GM18519 (cell line): ENCODE measurements around the gene FBXO2.
"Not testable (repeated sequence)": the region's sequence is repeated elsewhere in the genome, so short reads cannot be mapped to it uniquely, and the experiment has no call there.

Experiments used
- ATAC-seq: cut with Tn5 transposase; IDR thresholded peaks from one replicate; pipeline ENCODE4 v1.9.1; 2021; ENCODE audit warnings: mild to moderate bottlenecking, moderate library complexity; ENCODE audit not compliant: unreplicated experiment, low FRiP score

The FBXO2 gene

DNA sequence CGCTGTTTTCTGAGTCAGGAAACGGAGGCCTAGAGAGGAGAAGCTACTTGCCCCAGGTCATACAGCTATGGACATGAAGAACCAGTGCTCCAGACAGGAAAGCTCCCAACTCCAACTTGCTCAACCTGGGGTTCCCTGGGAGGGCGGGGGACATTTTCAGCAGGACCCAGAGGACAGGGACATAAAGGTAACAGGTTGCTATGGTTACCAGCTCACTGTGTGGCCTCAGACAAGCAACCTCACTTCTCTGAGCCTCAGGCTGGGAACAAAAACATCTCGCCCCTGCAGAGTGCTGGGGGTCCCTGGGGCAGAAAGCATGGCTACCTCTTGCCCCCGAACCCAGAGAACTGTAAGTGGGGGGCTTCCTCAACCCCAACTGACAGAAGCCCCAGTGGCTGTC lies 16.1 kb downstream of the FBXO2 start:
- no peak for ATAC-seq

DNA sequence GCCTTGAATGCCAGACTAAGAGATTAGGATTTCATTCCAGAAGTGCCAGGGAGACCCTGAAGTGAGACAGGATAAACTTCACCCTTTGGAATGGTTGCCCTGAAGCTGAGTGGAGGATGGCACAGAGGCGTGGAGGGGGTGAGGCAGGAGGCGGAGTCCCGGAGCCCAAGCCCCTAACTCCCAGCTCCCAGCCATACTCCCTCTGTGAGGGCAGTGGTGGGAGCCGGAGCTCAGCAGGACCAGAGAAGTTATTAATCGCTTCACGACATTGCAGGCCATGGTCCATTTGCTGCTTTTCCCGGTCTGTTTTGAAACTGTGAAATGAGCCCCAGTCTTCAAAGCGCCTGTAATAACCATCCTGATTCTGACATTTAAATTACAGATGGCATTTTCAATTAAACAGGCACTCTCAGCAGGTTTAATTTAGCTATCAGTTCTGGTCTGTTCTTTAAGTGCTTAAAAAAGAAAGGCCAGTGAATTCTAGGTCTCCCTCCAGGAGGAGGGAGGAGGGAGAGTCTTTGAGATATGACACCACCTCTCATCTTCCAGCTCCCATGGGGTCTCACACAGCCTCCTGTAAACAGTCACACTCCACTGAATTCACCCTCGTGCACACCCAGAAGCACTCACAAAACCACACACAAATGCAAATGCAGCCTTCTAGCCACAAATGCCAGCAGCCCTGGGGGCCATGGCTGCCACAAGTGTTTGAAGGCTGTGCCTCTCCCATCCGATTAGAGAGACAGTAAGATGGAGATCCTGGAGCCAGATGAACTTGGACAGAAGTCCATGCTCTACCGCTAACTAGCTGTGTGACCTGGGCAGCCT lies 19.6 kb downstream of the FBXO2 start:
- ATAC-seq = no peak

DNA sequence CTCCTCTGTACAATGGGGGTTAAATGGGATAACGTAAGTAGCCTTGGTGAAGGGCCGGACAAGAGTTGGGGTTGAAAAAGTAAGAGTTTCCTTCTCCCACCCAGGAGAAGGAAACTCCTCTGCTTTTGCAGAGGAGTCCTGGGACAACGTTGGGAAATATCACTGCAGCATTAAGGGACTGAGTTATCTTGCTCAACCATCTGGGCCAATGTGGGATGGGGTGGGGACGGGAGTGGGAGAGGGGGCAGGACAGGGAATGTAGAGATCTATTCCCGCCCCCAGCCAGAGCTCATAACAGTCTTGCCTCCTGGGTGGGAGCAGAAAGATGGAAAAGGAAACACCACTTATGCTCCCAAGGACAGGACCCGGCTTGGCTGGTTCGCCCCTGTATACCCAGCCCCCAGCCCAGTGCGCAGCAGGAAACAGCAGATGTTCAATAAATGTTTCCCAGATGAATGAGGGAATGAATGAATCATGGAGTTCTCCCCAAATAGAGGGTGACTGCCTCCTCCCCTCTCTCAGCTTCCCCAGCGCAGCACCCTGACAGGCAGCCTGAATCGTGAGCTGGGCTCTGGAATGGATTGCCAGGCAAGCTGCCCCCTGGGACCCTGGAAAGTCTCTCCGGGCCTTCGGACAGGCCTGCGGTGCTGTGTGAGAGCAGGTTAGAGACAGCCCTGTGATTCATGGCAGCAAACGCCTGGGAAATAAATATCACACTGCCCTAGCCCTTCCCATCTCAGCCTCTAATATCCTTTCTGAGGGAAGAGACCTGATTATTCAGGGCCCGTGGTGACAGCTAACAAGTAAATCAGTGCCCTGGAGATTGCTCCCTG lies 24.8 kb downstream of the FBXO2 start:
- ATAC-seq = no peak

DNA sequence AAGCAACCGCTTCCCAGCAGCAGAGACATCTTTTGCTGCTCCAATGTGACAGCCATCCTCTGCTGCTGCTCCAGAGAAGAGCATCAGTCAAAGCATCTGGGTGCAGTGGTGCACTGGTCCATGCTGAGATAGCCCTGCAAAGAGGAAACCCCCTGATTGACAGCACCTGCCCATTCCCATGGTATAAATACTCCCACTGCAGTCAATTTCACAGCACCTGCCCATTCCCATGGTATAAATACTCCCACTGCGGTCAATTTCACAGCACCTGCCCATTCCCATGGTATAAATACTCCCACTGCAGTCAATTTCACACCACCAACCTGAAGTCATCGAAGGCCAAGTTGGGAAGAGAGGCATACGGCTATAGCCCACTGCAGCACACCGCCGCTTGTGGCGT lies 25.5 kb downstream of the FBXO2 start:
- ATAC-seq = no peak

DNA sequence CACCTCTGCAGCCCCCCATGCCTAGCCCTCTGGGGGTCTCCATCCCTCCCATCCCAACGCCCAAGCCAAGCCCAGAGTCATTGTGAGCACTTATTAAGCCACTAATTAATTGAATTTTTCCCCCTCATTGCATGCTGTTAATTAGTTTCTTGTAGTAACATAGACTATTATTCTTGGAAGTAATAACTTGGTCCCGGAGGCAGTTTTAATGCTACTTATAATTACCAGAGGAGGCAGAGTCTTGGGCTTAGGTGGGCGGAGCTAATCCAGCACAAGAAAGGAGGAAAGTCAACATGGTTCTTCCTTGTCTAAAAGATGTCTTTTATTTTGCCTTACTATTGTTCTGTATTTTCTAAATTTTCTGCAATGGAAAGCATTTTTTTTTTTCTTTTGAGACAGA lies 27.7 kb downstream of the FBXO2 start:
- ATAC-seq = no peak

DNA sequence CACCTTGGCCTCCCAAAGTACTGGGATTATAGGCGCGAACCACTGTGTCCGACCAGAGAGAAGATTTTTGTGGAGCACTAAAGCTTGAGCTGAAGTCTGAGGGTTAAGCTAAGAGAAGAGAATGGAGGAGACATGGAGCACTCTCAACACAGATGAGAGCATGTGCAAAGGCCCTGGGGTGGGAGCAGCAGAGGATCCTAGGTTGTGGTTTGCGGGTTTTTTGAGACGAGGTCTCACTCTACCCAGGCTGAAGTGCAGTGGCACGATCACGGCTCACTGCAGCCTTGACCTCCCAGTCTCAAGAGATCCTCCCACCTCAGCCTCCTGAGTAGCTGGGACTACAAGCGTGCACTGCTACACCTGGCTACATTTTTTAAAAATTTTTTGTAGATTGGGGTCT lies 30.5 kb downstream of the FBXO2 start:
- ATAC-seq = no peak

DNA sequence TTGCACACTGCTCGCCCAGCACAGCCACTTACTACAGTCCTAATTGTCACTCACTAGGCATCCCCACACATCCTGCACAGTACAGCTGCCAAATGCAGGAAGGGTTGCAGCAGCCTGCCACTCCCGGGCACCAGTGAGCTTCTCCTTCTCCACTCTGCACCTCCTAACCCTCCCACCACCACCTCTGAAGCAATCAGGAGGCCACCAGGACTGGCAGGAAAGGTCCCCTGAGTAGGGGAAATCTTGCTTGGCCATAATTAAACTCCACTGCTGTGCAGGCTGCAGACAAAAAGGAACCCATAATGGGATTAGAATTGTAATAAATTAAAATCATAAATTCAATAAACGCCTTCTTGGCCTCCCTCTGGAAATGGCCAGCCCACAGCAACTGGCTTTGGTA lies 31.8 kb downstream of the FBXO2 start:
- ATAC-seq = no peak

DNA sequence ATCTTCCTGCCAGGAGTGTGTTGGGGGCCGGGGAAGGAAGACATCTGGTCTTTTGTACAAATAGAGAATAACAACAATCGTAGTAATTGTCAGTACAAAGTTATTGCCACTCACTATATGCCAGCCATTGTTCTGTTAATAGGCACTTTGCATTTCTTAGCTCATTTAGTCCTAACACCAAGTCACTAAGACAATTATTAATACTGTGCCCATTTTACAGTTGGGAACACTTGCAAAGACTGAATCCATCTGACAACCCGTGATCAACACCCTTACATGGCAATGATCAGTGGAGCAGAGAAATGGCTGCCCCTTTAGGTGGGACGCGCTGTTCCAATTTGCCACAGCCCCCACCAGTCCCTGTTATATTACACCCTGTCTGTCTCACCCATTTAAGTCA lies 33.3 kb downstream of the FBXO2 start:
- no peak for ATAC-seq

DNA sequence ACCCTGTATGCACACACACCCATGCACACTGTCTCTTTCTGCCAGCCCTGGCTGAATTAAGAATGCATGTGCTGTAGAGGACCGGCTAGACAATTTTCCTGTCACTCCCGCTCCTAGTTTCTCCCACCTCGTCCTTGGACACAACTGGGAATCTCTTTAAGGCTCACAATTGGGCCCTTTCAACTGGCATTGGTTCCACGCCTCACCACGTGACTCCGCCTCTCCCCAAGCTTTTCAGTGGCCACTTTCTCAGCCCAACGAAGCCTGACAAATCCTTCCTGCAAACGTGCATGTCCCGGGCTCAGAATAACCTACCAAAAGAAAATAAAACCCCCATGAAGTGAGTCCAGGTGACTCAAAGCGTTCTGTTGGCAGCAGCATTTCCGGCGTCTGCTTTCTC lies 33.8 kb downstream of the FBXO2 start:
- ATAC-seq = no peak

DNA sequence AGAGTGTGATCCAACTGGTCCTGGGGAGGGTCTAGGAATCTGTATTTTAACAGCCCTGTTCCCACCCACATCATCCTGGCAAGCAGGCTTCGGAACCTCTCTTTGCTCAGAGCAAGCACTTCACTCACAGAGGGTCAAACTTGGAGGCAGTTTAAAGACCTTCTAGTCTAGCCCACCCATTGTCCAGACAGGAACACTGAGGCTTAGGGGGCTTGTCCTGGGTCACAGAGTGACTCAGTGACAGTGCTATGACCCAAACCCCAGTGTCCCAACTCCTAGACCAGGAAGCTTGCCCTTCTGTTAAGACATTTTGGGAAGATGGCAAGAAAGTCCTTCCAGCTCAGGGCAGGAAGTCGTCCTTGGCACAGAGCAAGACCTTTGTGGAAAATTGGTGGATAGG lies 36.5 kb downstream of the FBXO2 start:
- no peak for ATAC-seq

DNA sequence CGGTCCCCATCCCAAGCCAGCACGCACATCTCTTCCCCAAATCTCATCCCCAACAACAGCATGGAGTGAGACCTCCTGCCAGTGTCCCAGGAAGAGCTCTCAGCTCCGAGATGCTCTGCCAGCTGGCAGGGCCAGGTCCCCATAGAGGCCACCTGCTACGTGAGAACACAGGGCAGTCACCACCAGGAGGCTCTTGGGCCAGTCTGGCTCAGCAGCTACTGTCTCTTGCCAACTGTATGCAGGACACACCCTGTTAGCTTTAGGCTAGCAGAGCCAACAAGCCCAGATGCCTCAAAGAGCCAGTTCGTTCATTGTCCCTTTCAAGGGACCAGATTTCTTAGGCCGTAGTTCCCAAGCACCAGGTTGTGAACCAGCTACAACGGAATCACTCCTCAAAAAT lies 36.9 kb downstream of the FBXO2 start:
- ATAC-seq = no peak

DNA sequence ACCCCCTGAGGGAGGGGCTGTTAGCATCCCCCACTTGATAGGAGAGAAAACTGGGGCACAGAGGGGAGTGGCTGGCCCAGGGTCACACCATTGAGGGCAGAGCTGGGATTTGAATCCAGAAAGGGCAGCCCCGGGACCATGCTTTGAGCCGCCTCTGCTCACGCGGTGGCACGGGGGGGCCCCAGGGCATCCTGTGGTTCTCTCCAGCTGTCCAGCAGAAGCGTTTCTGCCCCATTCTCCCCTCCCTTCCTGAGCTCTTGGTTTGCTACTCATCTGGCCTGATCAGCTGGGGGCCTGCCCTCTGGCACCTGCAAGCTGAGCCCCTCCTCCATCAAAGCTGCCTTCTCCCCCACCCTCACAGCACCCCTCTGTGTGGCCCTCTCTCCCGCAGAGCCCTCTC lies 37.5 kb downstream of the FBXO2 start:
- no peak for ATAC-seq

DNA sequence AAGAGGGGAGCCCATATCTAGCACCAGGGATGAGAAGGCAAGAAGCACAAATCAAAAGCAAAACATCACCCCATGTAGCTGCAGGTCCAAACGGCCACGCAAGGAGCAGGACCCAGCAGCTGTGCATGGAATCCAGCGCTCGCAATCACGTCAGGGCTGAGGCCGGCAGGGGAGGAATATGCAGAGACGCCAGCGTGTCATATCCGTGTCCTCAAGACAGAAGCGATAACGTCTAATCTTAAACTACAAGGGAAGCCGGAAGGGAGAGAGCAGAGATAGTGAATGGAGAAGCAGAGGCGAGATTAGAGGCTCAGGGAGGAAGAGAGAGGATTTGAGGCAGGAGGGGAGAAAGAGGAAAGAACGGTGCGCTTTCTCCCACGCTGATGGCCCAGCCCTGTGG lies 39.1 kb downstream of the FBXO2 start:
- no peak for ATAC-seq

DNA sequence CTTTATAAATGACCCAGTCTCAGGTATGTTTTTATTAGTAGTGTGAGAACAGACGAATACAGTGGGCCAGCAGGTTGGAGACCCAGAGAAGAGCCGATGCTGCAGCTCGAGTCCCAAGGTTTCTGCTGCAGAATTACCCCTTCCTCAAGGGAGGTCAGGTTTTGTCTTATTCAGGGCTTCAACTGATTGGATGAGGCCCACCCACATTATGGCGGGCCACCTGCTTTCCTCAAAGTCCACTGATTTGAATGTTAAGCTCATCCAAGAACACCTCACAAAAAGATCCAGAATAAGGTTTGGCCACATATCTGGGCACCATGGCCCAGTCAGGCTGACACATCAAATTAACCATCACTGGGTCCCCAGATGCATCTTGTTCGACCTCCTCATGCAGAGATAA lies 40.9 kb downstream of the FBXO2 start:
- no peak for ATAC-seq

DNA sequence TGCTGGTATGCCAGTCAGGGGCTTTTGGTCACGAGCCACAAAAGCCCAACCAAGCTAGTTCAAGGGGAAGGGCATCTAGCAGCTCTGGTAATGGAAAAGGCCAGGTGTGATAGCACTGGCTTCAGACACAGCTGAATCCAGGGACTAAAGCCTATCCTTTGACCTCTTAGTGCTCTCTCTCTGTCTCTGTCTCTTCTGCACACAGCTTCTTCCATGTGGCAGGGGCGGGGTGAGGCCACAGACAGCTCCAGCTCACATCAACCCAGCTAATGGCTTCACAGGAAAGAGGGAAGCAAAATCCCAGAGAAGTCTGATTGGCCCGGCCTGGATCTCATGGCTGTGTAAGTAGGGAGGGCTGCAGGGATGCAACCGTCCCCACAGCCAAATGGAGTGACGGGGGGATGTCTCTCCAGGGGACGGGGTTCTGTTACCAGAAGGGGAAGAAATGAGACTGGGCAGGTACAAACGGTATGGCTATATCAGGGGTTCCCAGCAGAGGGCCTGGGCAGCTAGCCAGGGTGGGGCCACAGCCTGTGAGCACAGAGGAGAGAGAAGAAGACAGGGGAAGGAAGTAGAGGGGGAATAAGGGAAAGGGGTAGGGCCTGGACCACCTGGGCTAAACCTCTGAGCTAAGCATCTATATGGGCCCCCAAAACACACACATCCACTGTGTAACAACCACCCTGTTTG lies 42.4 kb downstream of the FBXO2 start:
- no peak for ATAC-seq

DNA sequence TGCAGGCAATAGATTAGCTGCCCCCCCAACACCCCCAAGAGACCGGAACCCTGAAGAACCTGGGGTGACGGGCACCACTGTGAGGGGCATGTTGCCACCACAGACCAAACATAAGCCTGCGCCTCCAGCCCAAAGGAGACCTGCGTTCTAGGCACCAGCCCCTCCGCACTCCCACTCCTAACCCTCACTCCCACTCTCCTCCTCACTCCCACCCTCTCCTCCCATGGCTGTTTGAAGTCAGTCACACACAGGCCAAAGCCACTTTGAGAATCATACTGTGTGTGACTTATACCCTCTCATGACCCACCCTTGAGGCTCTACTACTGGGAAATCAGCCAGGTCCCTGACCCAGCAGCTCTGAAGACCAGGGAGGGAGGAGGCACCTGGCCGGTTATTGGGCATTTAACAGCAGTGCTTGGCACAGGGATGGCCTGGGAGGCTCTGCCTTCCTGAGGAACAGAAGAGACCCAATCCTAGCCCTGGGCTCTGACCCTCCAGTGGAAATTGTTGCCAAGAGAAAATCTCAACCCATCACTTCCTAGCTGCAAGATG lies 43.5 kb downstream of the FBXO2 start:
- ATAC-seq = no peak

DNA sequence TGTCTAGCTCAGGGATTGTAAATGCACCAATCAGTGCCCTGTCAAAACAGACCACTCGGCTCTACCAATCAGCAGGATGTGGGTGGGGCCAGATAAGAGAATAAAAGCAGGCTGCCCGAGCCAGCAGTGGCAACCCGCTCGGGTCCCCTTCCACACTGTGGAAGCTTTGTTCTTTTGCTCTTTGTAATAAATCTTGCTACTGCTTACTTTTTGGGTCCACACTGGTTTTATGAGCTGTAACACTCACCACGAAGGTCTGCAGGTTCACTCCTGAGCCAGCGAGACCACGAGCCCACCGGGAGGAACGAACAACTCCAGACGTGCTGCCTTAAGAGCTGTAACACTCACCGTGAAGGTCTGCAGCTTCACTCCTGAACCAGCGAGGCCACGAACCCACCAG lies 44.9 kb downstream of the FBXO2 start:
- not testable (repeated sequence) for ATAC-seq

DNA sequence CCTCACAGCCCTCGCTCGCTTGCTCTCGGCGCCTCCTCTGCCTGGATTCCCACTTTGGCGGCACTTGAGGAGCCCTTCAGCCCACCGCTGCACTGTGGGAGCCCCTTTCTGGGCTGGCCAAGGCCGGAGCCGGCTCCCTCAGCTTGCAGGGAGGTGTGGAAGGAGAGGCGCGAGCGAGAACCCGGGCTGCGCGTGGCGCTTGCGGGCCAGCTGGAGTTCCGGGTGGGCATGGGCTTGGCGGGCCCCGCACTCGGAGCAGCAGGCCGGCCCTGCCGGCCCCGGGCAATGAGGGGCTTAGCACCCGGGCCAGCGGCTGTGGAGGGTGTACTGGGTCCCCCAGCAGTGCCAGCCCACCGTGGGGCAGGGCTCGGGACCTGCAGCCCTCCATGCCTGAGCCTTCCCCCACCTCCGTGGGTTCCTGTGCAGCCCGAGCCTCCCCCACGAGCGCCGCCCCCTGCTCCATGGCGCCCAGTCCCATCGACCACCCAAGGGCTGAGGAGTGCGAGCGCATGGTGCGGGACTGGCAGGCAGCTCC lies 45.6 kb downstream of the FBXO2 start:
- not testable (repeated sequence) for ATAC-seq

DNA sequence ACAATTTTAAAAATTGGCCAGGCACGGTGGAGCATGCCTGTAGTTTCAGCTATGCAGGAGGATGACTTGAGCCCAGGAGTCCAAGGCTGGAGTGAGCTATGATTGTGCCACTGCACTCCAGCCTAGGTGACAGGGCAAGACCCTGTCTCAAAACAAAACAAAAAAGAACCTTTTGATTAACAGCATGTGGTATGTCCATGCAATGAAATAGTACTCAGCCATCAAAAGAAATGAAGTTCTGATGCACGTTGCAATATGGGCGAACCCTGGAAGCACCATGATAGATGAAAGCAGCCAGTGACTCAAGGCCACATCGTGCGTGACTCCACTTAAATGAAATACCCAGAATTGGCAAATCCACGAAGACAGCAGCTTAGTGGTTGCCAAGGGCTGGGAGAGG lies 47.5 kb downstream of the FBXO2 start:
- ATAC-seq = no peak

DNA sequence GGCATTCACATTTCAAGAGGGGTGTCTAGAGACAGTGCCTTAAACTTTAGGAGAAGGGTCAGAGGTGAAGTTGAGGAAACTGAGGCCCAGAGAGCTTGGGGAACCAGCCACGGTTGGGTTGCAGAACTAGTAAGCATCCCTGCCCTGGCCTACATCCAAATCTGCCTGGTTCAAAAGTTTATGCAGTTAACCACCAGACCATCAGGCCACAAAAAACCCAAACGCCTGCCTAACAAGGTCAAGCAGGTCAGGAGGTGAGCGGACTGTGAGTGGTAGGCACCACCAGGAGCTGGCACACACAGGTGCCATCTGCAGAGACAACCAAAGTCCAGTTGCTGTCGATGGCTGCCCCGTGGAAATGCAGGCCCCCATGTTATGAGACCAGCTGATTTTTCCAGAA lies 51.2 kb downstream of the FBXO2 start:
- ATAC-seq = no peak

DNA sequence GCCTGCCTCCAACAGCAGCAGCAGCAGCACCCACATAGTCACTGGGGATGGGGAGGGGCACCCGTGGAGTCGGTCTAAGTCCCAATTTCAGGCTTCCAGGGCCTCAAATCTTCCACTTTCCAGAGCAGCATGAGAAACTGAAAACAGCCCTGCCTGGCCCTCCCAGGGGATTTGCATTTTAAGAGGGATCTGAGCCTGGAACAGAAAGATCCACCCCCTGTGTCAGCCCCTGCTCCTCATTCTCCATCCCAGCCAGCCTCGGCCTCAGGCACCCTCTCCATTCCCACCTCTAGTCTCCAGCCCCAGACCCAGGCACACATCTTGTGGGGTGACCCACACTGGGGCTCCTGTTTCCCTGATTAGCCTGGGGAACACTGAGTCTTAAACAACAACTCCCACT lies 51.8 kb downstream of the FBXO2 start:
- ATAC-seq = no peak
